ENCODE measurements around the gene FAM83E.
"Not testable (repeated sequence)": the region's sequence is repeated elsewhere in the genome, so short reads cannot be mapped to it uniquely, and the experiment has no call there.

FAM83E gene

GRCh38 chr19:48639483-48640375 lies 24.9 kb upstream of the FAM83E start:
- DNase-seq: no peak

DNA sequence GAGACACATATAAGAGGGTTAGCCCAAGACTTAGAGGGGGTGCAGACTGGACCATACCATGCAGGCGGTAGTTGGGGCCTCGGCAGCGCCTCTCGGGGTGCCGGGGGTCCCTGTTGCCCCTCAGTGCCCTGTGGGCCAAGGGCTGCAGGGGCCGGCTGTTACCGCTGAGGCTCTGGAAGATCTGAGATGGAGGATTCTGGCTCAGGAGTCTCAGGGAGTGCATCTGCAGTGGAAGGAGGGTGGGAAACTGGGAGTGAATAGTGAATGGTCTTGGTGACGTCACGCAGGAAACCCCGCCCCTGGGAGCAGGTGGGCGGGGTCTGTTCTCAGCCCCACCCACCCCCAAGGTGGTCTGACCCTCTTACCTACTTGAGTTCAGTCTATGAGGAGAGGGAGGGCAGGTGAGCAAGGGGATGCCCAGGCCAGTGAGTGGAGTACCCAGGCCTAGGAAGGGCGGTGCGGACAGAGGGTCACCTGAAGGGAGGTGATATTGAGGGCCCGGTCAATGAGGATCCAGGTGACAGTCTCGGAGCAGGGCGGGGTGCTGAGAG lies 24.0 kb upstream of the FAM83E start:
- no peak for DNase-seq

GRCh38 chr19:48637948-48638830 lies 23.3 kb upstream of the FAM83E start:
- DNase-seq: peak; percentile 80

GRCh38 chr19:48637449-48637947 lies 22.6 kb upstream of the FAM83E start:
- peak; percentile 95 for DNase-seq

- DNase-seq: no peak
Observed at GRCh38 chr19:48636859-48637448, 22.1 kb upstream of the FAM83E start, which contains the start of gene DBP. TSS of gene DBP (minus strand) at chr19:48637379. CDS start at chr19:48636994, 385 bp downstream.

GRCh38 chr19:48635966-48636858 lies 21.3 kb upstream of the FAM83E start:
- no peak for DNase-seq

DNA sequence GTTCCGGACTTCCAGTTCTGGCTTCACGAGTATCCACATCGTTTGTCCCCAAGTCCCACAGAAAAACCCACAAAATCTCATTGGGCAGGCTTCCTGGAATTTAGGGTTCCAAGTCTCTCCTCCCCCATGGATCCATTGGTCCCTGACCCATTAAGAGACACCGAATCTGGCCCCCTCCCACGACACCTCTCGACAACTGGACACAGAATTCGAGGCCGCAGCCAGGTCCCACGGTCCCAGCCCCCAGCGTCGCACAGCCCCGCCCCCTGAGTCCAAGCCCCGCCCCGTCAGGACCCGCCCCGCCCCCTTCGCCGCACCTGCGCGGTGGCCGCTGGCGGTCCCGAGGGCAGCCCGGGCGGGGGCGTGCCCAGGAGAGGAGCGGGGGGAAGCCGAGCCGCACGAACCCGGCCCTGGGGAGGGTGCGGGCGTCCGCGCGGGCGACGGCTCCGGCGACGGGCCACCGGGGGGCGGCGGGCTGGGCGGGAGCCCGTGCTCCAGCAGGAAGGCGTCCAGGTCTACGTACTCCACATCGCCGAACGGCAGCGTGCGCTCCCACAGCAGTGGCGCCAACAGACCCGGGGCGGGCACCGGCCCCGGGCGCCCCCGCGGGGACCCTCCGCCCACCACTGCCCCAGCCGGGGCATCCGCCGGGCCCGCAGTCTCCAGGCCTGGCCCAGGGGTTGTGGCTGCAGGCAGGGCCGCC lies 20.5 kb upstream of the FAM83E start:
- DNase-seq: peak; percentile 23

DNA sequence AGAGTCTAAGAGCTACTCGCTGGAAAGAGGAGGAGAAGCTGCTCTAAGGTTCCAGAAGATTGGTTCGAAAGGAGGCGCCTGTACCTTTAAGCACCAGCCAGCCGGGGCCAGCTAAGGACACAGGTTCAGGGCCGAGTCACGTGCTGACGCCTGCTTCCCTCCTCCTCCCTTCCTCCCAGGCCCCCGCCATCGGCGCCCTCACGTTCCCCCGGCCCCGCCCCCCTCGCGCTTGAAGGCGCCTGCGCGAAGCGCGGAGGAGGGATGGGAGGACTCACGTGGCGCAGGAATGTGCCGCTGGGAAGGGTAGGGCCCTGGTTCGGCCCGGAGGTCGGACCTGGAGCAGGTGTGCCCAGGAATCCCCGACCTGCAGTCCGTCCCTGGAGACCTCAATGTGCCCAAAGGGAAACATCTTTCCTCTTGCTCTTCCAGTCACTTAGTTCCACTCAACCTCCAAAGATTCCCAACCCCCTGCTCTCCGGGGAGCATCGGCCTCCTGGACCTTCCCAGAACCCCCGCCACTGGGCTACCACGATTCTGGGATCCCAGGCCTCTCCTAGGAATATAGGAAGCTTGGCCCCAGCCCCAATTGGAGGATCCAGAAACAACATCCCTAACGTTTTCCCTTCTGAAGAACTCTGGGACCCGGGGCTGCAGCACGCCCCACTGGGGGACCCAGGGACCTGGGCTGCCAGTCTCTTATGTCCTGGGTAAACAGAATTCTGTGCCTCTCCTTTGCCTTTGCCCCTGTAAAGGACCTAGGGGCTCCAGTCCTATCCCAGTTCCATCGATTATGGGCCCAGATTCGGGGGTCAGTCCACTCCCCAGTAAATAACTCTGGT lies 19.8 kb upstream of the FAM83E start:
- DNase-seq: peak; percentile 89

GRCh38 chr19:48634036-48634342 lies 19.1 kb upstream of the FAM83E start:
- no peak for DNase-seq

GRCh38 chr19:48633148-48634035 lies 18.5 kb upstream of the FAM83E start:
- no peak for DNase-seq

- no peak for DNase-seq
Observed at GRCh38 chr19:48632692-48633147, 17.8 kb upstream of the FAM83E start.

DNA sequence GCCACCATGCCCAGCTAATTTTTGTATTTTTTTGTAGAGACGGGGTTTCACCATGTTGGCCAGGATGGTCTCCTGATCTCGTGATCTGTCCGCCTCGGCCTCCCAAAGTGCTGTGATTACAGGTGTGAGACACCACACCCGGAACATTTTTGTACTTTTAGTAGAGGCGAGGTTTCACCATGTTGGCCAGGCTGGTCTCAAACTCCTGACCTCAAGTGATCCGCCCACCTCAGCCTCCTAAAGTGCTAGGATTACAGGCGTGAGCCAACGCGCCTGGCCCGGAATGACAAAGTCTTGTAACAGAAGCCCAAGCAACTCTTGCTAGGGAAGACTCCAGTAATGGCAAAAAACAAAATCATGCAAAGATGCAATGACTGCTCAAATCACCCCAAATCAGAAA lies 17.4 kb upstream of the FAM83E start:
- not testable (repeated sequence) for DNase-seq

DNA sequence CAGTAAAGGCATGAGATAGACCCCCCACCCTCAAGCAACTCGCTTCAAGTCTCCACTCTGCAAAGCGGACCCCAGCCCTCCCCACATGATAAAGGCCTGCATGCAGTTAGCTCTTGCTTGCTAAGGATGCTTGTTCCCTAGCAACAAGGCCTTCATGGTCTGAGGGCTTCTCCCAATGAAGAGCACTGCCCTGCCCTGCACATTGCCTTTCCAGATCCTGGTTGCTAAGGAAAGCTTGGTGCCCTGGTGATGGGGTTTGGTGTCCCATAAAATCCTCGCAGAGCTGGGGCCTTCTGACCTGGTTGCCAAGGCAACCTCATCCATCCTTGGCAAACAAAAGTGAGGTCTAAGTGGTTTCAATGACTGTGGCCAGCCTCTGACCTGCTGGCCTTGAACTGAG lies 16.3 kb upstream of the FAM83E start:
- no peak for DNase-seq

DNA sequence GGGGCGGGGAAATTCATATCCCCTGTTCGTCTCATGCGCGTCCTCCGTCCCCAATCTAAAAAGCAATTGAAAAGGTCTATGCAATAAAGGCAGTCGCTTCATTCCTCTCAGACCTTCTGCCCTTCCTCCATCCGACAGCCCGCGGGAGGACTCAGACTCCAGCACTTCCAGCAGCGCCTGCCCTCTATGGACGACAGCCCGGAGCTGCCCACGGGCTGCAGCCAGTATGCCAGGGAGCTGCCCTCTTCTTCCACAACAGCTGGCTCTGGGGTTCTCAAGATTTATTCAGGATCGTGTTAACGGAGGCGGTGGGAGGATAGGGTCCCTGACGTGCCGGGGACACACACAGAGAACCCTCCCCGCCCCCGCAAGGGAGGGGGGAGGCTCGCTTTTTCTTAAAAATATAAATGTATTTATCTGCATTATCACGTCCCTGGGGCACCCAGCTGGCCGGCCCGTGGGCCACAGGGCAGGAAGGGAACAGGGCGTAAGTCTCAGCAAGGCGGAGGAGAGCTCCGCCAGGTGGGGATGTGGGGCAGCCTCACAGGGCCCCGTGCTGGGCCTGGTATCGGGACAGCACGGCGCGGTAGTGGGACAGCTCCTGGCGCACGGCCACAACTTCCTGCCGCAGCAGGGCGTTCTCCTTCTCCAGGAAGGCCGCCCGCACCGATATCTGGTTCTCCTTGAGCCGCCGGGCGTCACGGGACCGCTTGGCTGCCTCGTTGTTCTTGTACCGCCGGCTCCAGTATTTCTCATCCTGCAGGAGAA lies 15.6 kb upstream of the FAM83E start:
- no peak for DNase-seq

- no peak for DNase-seq
Observed at GRCh38 chr19:48629599-48630295, 14.9 kb upstream of the FAM83E start.

DNA sequence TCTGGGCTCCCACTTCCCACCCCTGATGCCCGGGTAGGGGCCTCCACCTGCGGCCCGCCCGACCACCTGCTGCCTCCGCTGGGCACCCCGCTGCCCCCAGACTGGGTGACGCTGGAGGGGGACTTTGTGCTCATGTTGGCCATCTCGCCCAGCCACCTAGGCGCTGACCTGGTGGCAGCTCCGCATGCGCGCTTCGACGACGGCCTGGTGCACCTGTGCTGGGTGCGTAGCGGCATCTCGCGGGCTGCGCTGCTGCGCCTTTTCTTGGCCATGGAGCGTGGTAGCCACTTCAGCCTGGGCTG lies 14.4 kb upstream of the FAM83E start:
- DNase-seq: no peak

DNA sequence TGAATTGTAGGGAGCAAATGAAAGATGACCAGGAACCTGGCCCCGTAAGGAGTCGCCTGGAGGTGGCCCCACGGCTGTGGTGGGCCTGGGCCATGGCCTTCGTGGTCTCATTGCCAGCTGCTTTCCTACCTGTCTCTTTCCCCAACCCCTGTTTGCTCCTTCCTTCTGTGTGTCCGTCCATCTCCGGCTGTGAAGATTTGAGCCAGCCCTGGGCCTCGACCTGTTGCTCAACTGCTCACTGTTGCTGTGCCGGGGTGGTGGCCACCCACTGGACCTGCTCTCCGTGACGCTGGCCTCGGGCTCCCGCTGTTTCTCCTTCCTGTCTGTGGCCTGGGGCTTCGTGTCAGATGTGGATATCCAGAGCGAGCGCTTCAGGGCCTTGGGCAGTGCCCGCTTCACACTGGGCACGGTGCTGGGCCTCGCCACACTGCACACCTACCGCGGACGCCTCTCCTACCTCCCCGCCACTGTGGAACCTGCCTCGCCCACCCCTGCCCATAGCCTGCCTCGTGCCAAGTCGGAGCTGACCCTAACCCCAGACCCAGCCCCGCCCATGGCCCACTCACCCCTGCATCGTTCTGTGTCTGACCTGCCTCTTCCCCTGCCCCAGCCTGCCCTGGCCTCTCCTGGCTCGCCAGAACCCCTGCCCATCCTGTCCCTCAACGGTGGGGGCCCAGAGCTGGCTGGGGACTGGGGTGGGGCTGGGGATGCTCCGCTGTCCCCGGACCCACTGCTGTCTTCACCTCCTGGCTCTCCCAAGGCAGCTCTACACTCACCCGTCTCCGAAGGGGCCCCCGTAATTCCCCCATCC lies 13.8 kb upstream of the FAM83E start:
- no peak for DNase-seq
